Endodermal cell (in vitro differentiated cells): ENCODE measurements around the gene CCDC175. TPM values are rescaled to one million over a fixed set of nuclear protein-coding genes. Genes with fewer than 3 reads are reported as not detected.

Source experiments
- DNase-seq: peaks from one replicate; pipeline ENCODE4 v3.0.0-alpha.2; 2017
- H3K27ac ChIP-seq: 2 replicates; pipeline ENCODE4 v1.5.1; 2013; ENCODE audit warnings: mild to moderate bottlenecking, low read depth, low read length, moderate library complexity
- H3K27me3 ChIP-seq: 2 replicates; pipeline ENCODE4 v1.6.1; 2013; ENCODE audit warnings: mild to moderate bottlenecking, low read length, moderate library complexity; ENCODE audit not compliant: insufficient read depth, control insufficient read depth, poor library complexity, severe bottlenecking
- H3K36me3 ChIP-seq: 2 replicates; pipeline ENCODE4 v1.7.0; 2013; ENCODE audit warnings: mild to moderate bottlenecking, low read length, moderate library complexity; ENCODE audit not compliant: control insufficient read depth, insufficient read depth
- H3K4me1 ChIP-seq: one replicate; pipeline ENCODE4 v1.7.0; 2013; ENCODE audit warnings: low read length; ENCODE audit not compliant: control insufficient read depth, insufficient read depth
- H3K4me3 ChIP-seq: 2 replicates; pipeline ENCODE4 v1.5.1; 2013; ENCODE audit warnings: mild to moderate bottlenecking, low read length, moderate library complexity
- H3K9ac ChIP-seq: 2 replicates; pipeline ENCODE4 v1.6.1; 2013; ENCODE audit warnings: mild to moderate bottlenecking, low read length, moderate library complexity; ENCODE audit not compliant: poor library complexity, severe bottlenecking; ENCODE audit errors: extremely low read depth
- H3K9me3 ChIP-seq: 2 replicates; pipeline ENCODE4 v1.6.1; 2013; ENCODE audit warnings: mild to moderate bottlenecking, low read length, moderate library complexity; ENCODE audit not compliant: control insufficient read depth
- H3K27ac Mint-ChIP-seq: 2 replicates; pipeline ENCODE4 v1.8.0; 2020; ENCODE audit warnings: mixed read lengths
- H3K27me3 Mint-ChIP-seq: 2 replicates; pipeline ENCODE4 v1.8.0; 2021; ENCODE audit warnings: mild to moderate bottlenecking, mixed read lengths; ENCODE audit not compliant: insufficient read depth
- H3K36me3 Mint-ChIP-seq: 2 replicates; pipeline ENCODE4 v1.8.0; 2020; ENCODE audit warnings: low read depth, mixed read lengths
- H3K4me1 Mint-ChIP-seq: 2 replicates; pipeline ENCODE4 v1.8.0; 2020; ENCODE audit warnings: mixed read lengths
- H3K4me3 Mint-ChIP-seq: 2 replicates; pipeline ENCODE4 v1.8.0; 2020; ENCODE audit warnings: mild to moderate bottlenecking, moderate library complexity, mixed read lengths
- H3K9me3 Mint-ChIP-seq: 2 replicates; pipeline ENCODE4 v1.8.0; 2020; ENCODE audit warnings: mild to moderate bottlenecking, mixed read lengths
- CTCF ChIP-seq: fragments of 200-600 bp; sonication (generic); conservative IDR thresholded peaks from 2 replicates; pipeline ENCODE4 v1.5.0; 2021; ENCODE audit warnings: antibody characterized with exemption, mild to moderate bottlenecking
- WGBS, 2 experiments: methylation state at CpG; one replicate each; pipeline versions ENCODE4 v1.1.5 to v1.1.7; 2013; ENCODE audit warnings: missing lambda C conversion rate in 2 of 2, mixed read lengths in 1 of 2; ENCODE audit not compliant: insufficient coverage in 1 of 2, insufficient read length in 1 of 2; 5-methylcytosine and 5-hydroxymethylcytosine counted together
- total RNA-seq, 2 donors: library from RNA; stranded (reverse); fragmentation: NEBNext Ultra II Directional in 1 of 2; extraction: Animal tissue kit (Norgen Biotek cat#: 25700) in 1 of 2; gene quantifications; 2 replicates in 1 of 2; 3 replicates in 1 of 2; pipeline ENCODE4 v1.2.1, GENCODE V29; 2021

The CCDC175 gene
- total RNA-seq, 2 donors from 2014 or later: 0.53 to 0.66 TPM

- Mint-ChIP-seq H3K9me3 (no peaks in the 10 kb centered on the region), H3K27me3 (no peaks in the 10 kb centered on the region), H3K36me3 (no peaks in the 10 kb centered on the region), H3K27ac (no peak overlapping the region), H3K4me1 (no peaks in the 10 kb centered on the region), H3K4me3 (no peak overlapping the region)
- 85 to 91% methylated on average over 2 of the region's 2 CpGs for WGBS, 2 experiments
- no peaks in the 10 kb centered on the region for H3K4me1 ChIP-seq
- no peaks in the 10 kb centered on the region for H3K27me3 ChIP-seq
- H3K9me3 ChIP-seq: no peaks in the 10 kb centered on the region
- H3K4me3 ChIP-seq: no peak overlapping the region
- TF ChIP-seq CTCF: no peak
- no peak overlapping the region for H3K9ac ChIP-seq
- DNase-seq: peak; percentile 57
- no peak overlapping the region for H3K27ac ChIP-seq
- H3K36me3 ChIP-seq: no peaks in the 10 kb centered on the region
These were observed 7.1 kb upstream of the CCDC175 start for GRCh38 chr14:59583755-59584154.

GRCh38 chr14:59582845-59583509 lies 6.4 kb upstream of the CCDC175 start:
- peak; percentile 59 for TF ChIP-seq CTCF
- Histone ChIP-seq H3K4me3 (no peak overlapping the region), H3K27me3 (no peaks in the 10 kb centered on the region), H3K4me1 (no peaks in the 10 kb centered on the region), H3K9ac (no peak overlapping the region), H3K9me3 (no peaks in the 10 kb centered on the region), H3K36me3 (no peaks in the 10 kb centered on the region), H3K27ac (no peak overlapping the region)
- Mint-ChIP-seq H3K4me3 (no peak overlapping the region), H3K36me3 (no peaks in the 10 kb centered on the region), H3K27ac (no peak overlapping the region), H3K27me3 (no peaks in the 10 kb centered on the region), H3K9me3 (no peaks in the 10 kb centered on the region), H3K4me1 (no peaks in the 10 kb centered on the region)
- 94% methylated on average over 14 to 23 of the region's 23 CpGs for WGBS, 2 experiments
- peak; percentile 64 for DNase-seq

GRCh38 chr14:59582161-59582560 lies 5.5 kb upstream of the CCDC175 start:
- Histone ChIP-seq H3K27ac (no peak overlapping the region), H3K9me3 (no peaks in the 10 kb centered on the region), H3K4me1 (no peaks in the 10 kb centered on the region), H3K9ac (no peak overlapping the region), H3K36me3 (no peaks in the 10 kb centered on the region), H3K27me3 (no peaks in the 10 kb centered on the region), H3K4me3 (no peak overlapping the region)
- Mint-ChIP-seq H3K27me3 (no peaks in the 10 kb centered on the region), H3K9me3 (no peaks in the 10 kb centered on the region), H3K4me1 (no peaks in the 10 kb centered on the region), H3K27ac (no peak overlapping the region), H3K4me3 (no peak overlapping the region), H3K36me3 (no peaks in the 10 kb centered on the region)
- no peak for TF ChIP-seq CTCF
- 95 to 100% methylated on average over 3 of the region's 3 CpGs for WGBS, 2 experiments
- no peak for DNase-seq
